MM.1S (cell line): ENCODE results near the gene SLCO4A1.

Source experiments
- DNase-seq: peaks from one replicate; pipeline ENCODE4 v3.0.0-alpha.2; 2015
- H2AFZ ChIP-seq: fragments of 300-600 bp; sonication (generic); 2 replicates; pipeline ENCODE4 v1.6.0; 2016; ENCODE audit warnings: antibody characterized with exemption, low read length
- H3F3A ChIP-seq: fragments of 300-600 bp; sonication (generic); 2 replicates; pipeline ENCODE4 v1.6.1; 2016; ENCODE audit warnings: mild to moderate bottlenecking, antibody characterized with exemption, low read length, moderate library complexity, mixed read lengths; ENCODE audit not compliant: insufficient read depth
- H3K27ac ChIP-seq: fragments of 300-600 bp; sonication (generic); 2 replicates; pipeline ENCODE4 v1.5.1; 2016; ENCODE audit warnings: mild to moderate bottlenecking, low read length
- H3K27me3 ChIP-seq: fragments of 300-600 bp; sonication (generic); replicated peaks from 2 replicates; pipeline ENCODE4 v1.6.0; 2016; ENCODE audit warnings: low read length; ENCODE audit not compliant: insufficient read depth
- H3K36me3 ChIP-seq: fragments of 300-600 bp; sonication (generic); replicated peaks from 2 replicates; pipeline ENCODE4 v1.6.1; 2016; ENCODE audit warnings: mild to moderate bottlenecking, low read length, mixed read lengths; ENCODE audit not compliant: insufficient read depth
- H3K4me1 ChIP-seq: fragments of 300-600 bp; sonication (generic); 2 replicates; pipeline ENCODE4 v1.6.1; 2016; ENCODE audit warnings: low read length, mixed read lengths
- H3K4me2 ChIP-seq: fragments of 300-600 bp; sonication (generic); 2 replicates; pipeline ENCODE4 v1.6.0; 2016; ENCODE audit warnings: low read depth, low read length
- H3K4me3 ChIP-seq: fragments of 300-600 bp; sonication (generic); 2 replicates; pipeline ENCODE4 v1.5.1; 2016; ENCODE audit warnings: low read length, mixed read lengths
- H3K79me2 ChIP-seq: fragments of 300-600 bp; sonication (generic); 2 replicates; pipeline ENCODE4 v1.6.1; 2016; ENCODE audit warnings: mixed run types, low read length, mixed read lengths
- H3K9ac ChIP-seq: fragments of 300-600 bp; sonication (generic); 2 replicates; pipeline ENCODE4 v1.6.1; 2016; ENCODE audit warnings: low read length, mixed read lengths
- H3K9me2 ChIP-seq: fragments of 300-600 bp; sonication (generic); replicated peaks from 2 replicates; pipeline ENCODE4 v1.6.1; 2016; ENCODE audit warnings: mild to moderate bottlenecking, low read length, mixed read lengths; ENCODE audit not compliant: insufficient read depth
- H3K9me3 ChIP-seq: fragments of 300-600 bp; sonication (generic); replicated peaks from 2 replicates; pipeline ENCODE4 v1.6.1; 2016; ENCODE audit warnings: mild to moderate bottlenecking, low read length, mixed read lengths; ENCODE audit not compliant: insufficient read depth
- H4K20me1 ChIP-seq: fragments of 300-600 bp; sonication (generic); 2 replicates; pipeline ENCODE4 v1.6.1; 2016; ENCODE audit warnings: mild to moderate bottlenecking, low read length, moderate library complexity, mixed read lengths; ENCODE audit not compliant: insufficient read depth
- CTCF ChIP-seq: fragments of 300-600 bp; sonication (generic); IDR thresholded peaks from 2 replicates; pipeline ENCODE4 v1.5.1; 2016; ENCODE audit warnings: antibody characterized with exemption, low read length, mixed read lengths
- EZH2 ChIP-seq: fragments of 300-600 bp; sonication (generic); optimal IDR thresholded peaks from 2 replicates; pipeline ENCODE3; 2017; ENCODE audit warnings: low read depth, mild to moderate bottlenecking, antibody characterized with exemption, low read length, mixed read lengths
- EZH2phosphoT487 ChIP-seq: fragments of 300-600 bp; sonication (generic); IDR thresholded peaks from 2 replicates; pipeline ENCODE4 v1.6.1; 2018; ENCODE audit warnings: antibody characterized with exemption, low read length

Gene SLCO4A1

GRCh38 chr20:62677678-62678077, 35.4 kb downstream of the SLCO4A1 start:
- Histone ChIP-seq H3K4me2 (no peak overlapping the region), H3K9me3 (no peaks in the 10 kb centered on the region), H3F3A (no peaks in the 10 kb centered on the region), H3K27me3 (peaks cover 13% of the 10 kb centered on the region; the same call in 1 of the 2 replicates), H3K9me2 (no peaks in the 10 kb centered on the region), H2AFZ (no peak overlapping the region), H3K36me3 (no peaks in the 10 kb centered on the region), H3K4me1 (no peaks in the 10 kb centered on the region), H3K4me3 (no peak overlapping the region), H3K79me2 (no peaks in the 10 kb centered on the region), H3K27ac (no peak overlapping the region), H4K20me1 (no peaks in the 10 kb centered on the region), H3K9ac (no peak overlapping the region)
- no peak for DNase-seq
- no peak for TF ChIP-seq CTCF
- TF ChIP-seq EZH2phosphoT487: no peak
- no peak for TF ChIP-seq EZH2

DNA sequence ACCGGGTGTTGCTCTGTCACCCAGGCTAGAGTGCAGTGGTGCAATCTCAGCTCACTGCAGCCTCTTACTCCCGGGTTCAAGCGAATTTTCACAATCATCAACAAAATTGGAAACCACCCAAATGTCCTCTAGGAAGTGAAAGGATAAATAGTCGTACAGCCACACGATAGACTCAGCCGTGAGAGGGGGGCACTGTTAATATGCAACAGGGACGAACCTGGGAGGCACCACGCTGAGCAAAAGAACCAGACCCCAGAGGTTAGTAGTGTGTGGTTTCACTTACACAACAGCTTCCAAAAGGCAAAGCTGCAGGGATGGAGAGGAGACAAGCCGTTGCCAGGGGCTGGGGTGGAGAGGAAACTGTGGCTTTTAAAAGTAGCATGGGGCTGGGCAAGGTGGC, 36.2 kb downstream of the SLCO4A1 start:
- no peaks in the 10 kb centered on the region for H3F3A ChIP-seq
- H3K4me3 ChIP-seq: no peak overlapping the region
- H3K4me1 ChIP-seq: no peaks in the 10 kb centered on the region
- no peaks in the 10 kb centered on the region for H3K9me2 ChIP-seq
- H3K27me3 ChIP-seq: peaks cover 13% of the 10 kb centered on the region; the same call in 1 of the 2 replicates
- no peak overlapping the region for H3K9ac ChIP-seq
- H3K9me3 ChIP-seq: no peaks in the 10 kb centered on the region
- no peak overlapping the region for H3K4me2 ChIP-seq
- no peaks in the 10 kb centered on the region for H3K79me2 ChIP-seq
- TF ChIP-seq EZH2phosphoT487 (no peak), EZH2 (no peak), CTCF (no peak)
- no peaks in the 10 kb centered on the region for H3K36me3 ChIP-seq
- no peaks in the 10 kb centered on the region for H4K20me1 ChIP-seq
- H2AFZ ChIP-seq: no peak overlapping the region
- no peak overlapping the region for H3K27ac ChIP-seq
- DNase-seq: no peak

DNA sequence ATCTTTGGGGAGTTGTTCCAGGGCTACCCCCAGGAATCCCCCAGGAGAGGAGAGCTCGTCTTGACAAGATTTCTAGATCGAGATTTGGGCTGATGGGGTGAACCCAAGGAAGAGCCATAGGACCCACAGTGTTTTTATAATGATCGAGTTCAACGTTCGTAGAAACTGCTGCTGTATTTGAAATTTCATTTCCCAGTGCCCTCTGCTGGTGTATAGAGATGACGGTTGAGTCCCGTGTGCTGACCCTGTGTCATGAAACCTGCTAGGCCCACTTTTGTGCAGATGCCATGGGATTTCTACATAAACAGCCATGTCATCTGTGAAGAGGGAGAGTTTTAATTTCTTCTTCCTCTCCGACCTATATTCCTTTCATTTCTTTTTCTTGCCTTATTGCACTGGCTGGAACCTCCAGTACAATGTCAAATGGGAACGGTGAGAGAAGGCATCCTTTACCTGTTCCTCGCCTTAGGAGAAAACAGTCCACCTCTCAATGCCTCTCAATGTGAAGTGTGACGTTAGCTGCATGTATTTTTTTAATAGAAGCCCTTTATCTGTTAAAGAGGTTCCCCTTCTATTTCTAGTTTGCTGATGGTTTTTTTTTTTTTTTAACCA, 37.8 kb downstream of the SLCO4A1 start:
- no peak for DNase-seq
- Histone ChIP-seq H3K27ac (no peak overlapping the region), H3K79me2 (no peaks in the 10 kb centered on the region), H3K4me2 (no peak overlapping the region), H4K20me1 (no peaks in the 10 kb centered on the region), H3K9ac (no peak overlapping the region), H3K9me2 (no peaks in the 10 kb centered on the region), H3K36me3 (no peaks in the 10 kb centered on the region), H3K4me1 (no peaks in the 10 kb centered on the region), H2AFZ (no peak overlapping the region), H3K9me3 (no peaks in the 10 kb centered on the region), H3F3A (no peaks in the 10 kb centered on the region), H3K4me3 (no peak overlapping the region), H3K27me3 (peaks cover 13% of the 10 kb centered on the region)
- no peak for TF ChIP-seq EZH2
- no peak for TF ChIP-seq CTCF
- no peak for TF ChIP-seq EZH2phosphoT487
